DND-41 (cell line): ENCODE results near the gene NIT1.

ENCODE experiments used
- ATAC-seq: fragments of 200-7000 bp; cut with Tn5 transposase; 3 replicates; pipeline ENCODE4 v1.9.1; 2021; ENCODE audit warnings: low read depth; ENCODE audit not compliant: insufficient read depth
- DNase-seq: peaks from one replicate; pipeline ENCODE4 v3.0.0-alpha.2; 2020
- H2AFZ ChIP-seq: 2 replicates; pipeline ENCODE4 v1.6.0; 2012; ENCODE audit warnings: low read depth, low read length
- H3K27ac ChIP-seq: 2 replicates; pipeline ENCODE4 v1.5.1; 2012; ENCODE audit warnings: low read length, inconsistent platforms
- H3K27me3 ChIP-seq: fragments of 200-600 bp; sonication (generic); 2 replicates; pipeline ENCODE4 v1.6.0; 2012; ENCODE audit warnings: low read length, mild to moderate bottlenecking, inconsistent platforms; ENCODE audit not compliant: insufficient read depth, poor library complexity
- H3K36me3 ChIP-seq: 2 replicates; pipeline ENCODE4 v1.5.1; 2012; ENCODE audit warnings: low read length, inconsistent platforms; ENCODE audit not compliant: insufficient read depth
- H3K4me1 ChIP-seq: 2 replicates; pipeline ENCODE4 v1.5.1; 2012; ENCODE audit warnings: mild to moderate bottlenecking, low read length; ENCODE audit not compliant: insufficient read depth
- H3K4me2 ChIP-seq: 2 replicates; pipeline ENCODE4 v1.6.0; 2012; ENCODE audit warnings: mild to moderate bottlenecking, moderate library complexity, low read length, inconsistent platforms; ENCODE audit not compliant: insufficient read depth
- H3K4me3 ChIP-seq, 2 experiments: fragments of 200-600 bp in 1 of 2; shearing (Covaris generic) in 1 of 2; 2 replicates each; pipeline ENCODE4 v1.5.1; 2012 to 2016; ENCODE audit warnings: inconsistent platforms in 2 of 2, low read length in 2 of 2, mild to moderate bottlenecking in 2 of 2, low read depth in 1 of 2, moderate library complexity in 1 of 2
- H3K79me2 ChIP-seq: 2 replicates; pipeline ENCODE4 v1.6.0; 2012; ENCODE audit warnings: low read length, inconsistent platforms; ENCODE audit not compliant: insufficient read depth
- H3K9ac ChIP-seq: 2 replicates; pipeline ENCODE4 v1.6.0; 2012; ENCODE audit warnings: low read depth, mild to moderate bottlenecking, inconsistent platforms, low read length, moderate library complexity
- H3K9me3 ChIP-seq: 2 replicates; pipeline ENCODE4 v1.5.1; 2012; ENCODE audit warnings: low read length, moderate library complexity, mild to moderate bottlenecking, inconsistent platforms; ENCODE audit not compliant: insufficient read depth, severe bottlenecking
- H4K20me1 ChIP-seq: 2 replicates; pipeline ENCODE4 v1.6.0; 2012; ENCODE audit warnings: low read length; ENCODE audit not compliant: insufficient read depth
- EZH2 ChIP-seq: IDR thresholded peaks from 3 replicates; pipeline ENCODE4 v1.6.1; 2012; ENCODE audit warnings: borderline replicate concordance, low read depth, mild to moderate bottlenecking, moderate library complexity, low read length, inconsistent platforms; ENCODE audit not compliant: severe bottlenecking
- TF ChIP-seq, protein P1 (sequence below): IDR thresholded peaks from 2 replicates; pipeline ENCODE4 v1.5.1; 2012; ENCODE audit warnings: borderline replicate concordance, low read length, moderate library complexity, mild to moderate bottlenecking; ENCODE audit not compliant: poor library complexity, severe bottlenecking; ENCODE audit errors: extremely low read depth

The NIT1 gene

DNA sequence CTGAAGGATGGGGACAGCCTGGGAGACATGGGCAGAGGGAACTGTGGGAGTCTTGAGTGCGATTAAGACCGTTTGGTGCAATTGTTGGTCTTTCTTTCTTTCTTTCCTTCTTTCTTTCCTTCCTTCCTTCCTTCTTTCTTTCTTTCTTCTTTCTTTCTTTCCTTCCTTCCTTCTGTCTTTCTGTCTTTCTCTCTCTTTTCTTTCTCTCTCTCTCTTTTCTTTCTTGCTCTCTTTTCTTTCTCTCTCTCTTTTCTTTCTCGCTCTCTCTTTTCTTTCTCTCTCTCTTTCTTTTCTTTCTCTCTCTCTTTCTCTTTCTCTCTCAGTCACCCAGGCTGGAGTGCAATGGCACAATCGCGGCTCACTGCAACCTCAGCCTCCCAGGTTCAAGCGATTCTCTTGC is 22.7 kb upstream of the NIT1 start:
- peaks cover 24% of the 10 kb centered on the region for H3K4me1 ChIP-seq
- no peak overlapping the region for H3K4me2 ChIP-seq
- no peak overlapping the region for H3K4me3 ChIP-seq
- TF ChIP-seq EZH2: no peak
- TF ChIP-seq, protein P1, sequence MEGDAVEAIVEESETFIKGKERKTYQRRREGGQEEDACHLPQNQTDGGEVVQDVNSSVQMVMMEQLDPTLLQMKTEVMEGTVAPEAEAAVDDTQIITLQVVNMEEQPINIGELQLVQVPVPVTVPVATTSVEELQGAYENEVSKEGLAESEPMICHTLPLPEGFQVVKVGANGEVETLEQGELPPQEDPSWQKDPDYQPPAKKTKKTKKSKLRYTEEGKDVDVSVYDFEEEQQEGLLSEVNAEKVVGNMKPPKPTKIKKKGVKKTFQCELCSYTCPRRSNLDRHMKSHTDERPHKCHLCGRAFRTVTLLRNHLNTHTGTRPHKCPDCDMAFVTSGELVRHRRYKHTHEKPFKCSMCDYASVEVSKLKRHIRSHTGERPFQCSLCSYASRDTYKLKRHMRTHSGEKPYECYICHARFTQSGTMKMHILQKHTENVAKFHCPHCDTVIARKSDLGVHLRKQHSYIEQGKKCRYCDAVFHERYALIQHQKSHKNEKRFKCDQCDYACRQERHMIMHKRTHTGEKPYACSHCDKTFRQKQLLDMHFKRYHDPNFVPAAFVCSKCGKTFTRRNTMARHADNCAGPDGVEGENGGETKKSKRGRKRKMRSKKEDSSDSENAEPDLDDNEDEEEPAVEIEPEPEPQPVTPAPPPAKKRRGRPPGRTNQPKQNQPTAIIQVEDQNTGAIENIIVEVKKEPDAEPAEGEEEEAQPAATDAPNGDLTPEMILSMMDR: no peak
- ATAC-seq (no peak), DNase-seq (no peak)
- no peaks in the 10 kb centered on the region for H3K79me2 ChIP-seq
- no peaks in the 10 kb centered on the region for H3K9me3 ChIP-seq
- no peak overlapping the region for H2AFZ ChIP-seq
- H3K27me3 ChIP-seq: no peaks in the 10 kb centered on the region
- 0 out of 2 replicates have a peak, but pooled peaks cover 6% of the 10 kb centered on the region for H4K20me1 ChIP-seq
- no peak overlapping the region for H3K9ac ChIP-seq
- peaks cover 11% of the 10 kb centered on the region for H3K36me3 ChIP-seq
- no peak overlapping the region for H3K27ac ChIP-seq

- Histone ChIP-seq H3K4me3 (no peak overlapping the region), H3K9ac (no peak overlapping the region), H3K27me3 (no peaks in the 10 kb centered on the region), H4K20me1 (0 out of 2 replicates have a peak, but pooled peaks cover 6% of the 10 kb centered on the region), H3K4me1 (peaks cover 24% of the 10 kb centered on the region), H3K79me2 (no peaks in the 10 kb centered on the region), H3K36me3 (peaks cover 17% of the 10 kb centered on the region), H2AFZ (no peak overlapping the region), H3K4me2 (no peak overlapping the region), H3K9me3 (no peaks in the 10 kb centered on the region), H3K27ac (no peak overlapping the region)
- TF ChIP-seq EZH2: no peak
- TF ChIP-seq, protein P1: no peak
- no peak for DNase-seq
- ATAC-seq: no peak
Observed at GRCh38 chr1:161096015-161096414, 21.9 kb upstream of the NIT1 start.

DNA sequence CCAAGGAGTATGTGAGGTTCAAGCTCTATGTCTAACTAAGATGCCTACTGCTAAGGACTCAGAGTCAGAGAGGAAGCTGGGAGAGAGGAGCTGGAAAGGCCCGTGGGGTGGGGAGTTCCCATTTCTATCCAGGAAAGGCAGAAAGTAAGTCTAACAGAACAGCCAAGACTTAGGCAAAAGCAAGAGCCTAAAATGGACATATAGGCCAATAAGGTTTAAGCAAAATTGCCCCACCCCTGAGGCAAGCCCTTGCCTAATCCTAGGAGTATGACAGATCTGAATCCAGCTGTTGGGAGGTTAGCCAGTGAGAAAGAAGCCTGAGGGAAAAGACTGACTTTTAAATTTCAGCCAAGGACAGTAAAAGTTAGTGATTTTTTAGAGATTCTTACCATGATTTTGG is 21.4 kb upstream of the NIT1 start:
- DNase-seq (no peak), ATAC-seq (no peak)
- H4K20me1 ChIP-seq: 0 out of 2 replicates have a peak, but pooled peaks cover 6% of the 10 kb centered on the region
- no peaks in the 10 kb centered on the region for H3K9me3 ChIP-seq
- TF ChIP-seq EZH2: no peak
- TF ChIP-seq, protein P1: no peak
- no peak overlapping the region for H2AFZ ChIP-seq
- H3K4me3 ChIP-seq: no peak overlapping the region
- H3K79me2 ChIP-seq: no peaks in the 10 kb centered on the region
- no peaks in the 10 kb centered on the region for H3K27me3 ChIP-seq
- no peak overlapping the region for H3K9ac ChIP-seq
- H3K36me3 ChIP-seq: peaks cover 21% of the 10 kb centered on the region
- no peak overlapping the region for H3K27ac ChIP-seq
- H3K4me1 ChIP-seq: peaks cover 24% of the 10 kb centered on the region
- H3K4me2 ChIP-seq: no peak overlapping the region
